Neuronal stem cell (in vitro differentiated cells): ENCODE results near the gene MAPK11.

Experiments
- DNase-seq: peaks from one replicate; pipeline ENCODE4 v3.0.0-alpha.2; 2013; ENCODE audit warnings: low spot score
- H2AFZ ChIP-seq: one replicate; pipeline ENCODE4 v1.6.1; 2013; ENCODE audit warnings: mild to moderate bottlenecking, low read length, inconsistent platforms
- H2AK5ac ChIP-seq: 2 replicates; pipeline ENCODE4 v1.6.1; 2013; ENCODE audit warnings: low read depth, mild to moderate bottlenecking, inconsistent platforms, low read length, moderate library complexity, mixed read lengths
- H2BK120ac ChIP-seq: 2 replicates; pipeline ENCODE4 v1.6.1; 2013; ENCODE audit warnings: low read depth, mild to moderate bottlenecking, inconsistent platforms, low read length, moderate library complexity, mixed read lengths
- H2BK12ac ChIP-seq: one replicate; pipeline ENCODE4 v1.6.1; 2013; ENCODE audit warnings: low read length, inconsistent platforms
- H2BK15ac ChIP-seq: 2 replicates; pipeline ENCODE4 v1.6.1; 2013; ENCODE audit warnings: mild to moderate bottlenecking, low read length, inconsistent platforms, mixed read lengths
- H2BK5ac ChIP-seq: one replicate; pipeline ENCODE4 v1.6.1; 2013; ENCODE audit warnings: inconsistent platforms, mild to moderate bottlenecking, low read length, moderate library complexity
- H3K14ac ChIP-seq: one replicate; pipeline ENCODE4 v1.6.1; 2013; ENCODE audit warnings: low read length, inconsistent platforms
- H3K18ac ChIP-seq: 2 replicates; pipeline ENCODE4 v1.6.1; 2013; ENCODE audit warnings: low read length, inconsistent platforms
- H3K23ac ChIP-seq: 2 replicates; pipeline ENCODE4 v1.6.1; 2013; ENCODE audit warnings: low read depth, mild to moderate bottlenecking, mixed read lengths, low read length, inconsistent platforms; ENCODE audit not compliant: poor library complexity
- H3K27ac ChIP-seq: replicated peaks from 3 replicates; pipeline ENCODE4 v1.5.1; 2013; ENCODE audit warnings: low read length, inconsistent platforms
- H3K27me3 ChIP-seq, 3 experiments: 2 replicates each; pipeline ENCODE4 v1.6.1; 2013; ENCODE audit warnings: low read length in 3 of 3, mild to moderate bottlenecking in 2 of 3, inconsistent platforms in 1 of 3, low read depth in 1 of 3, mixed read lengths in 1 of 3, moderate library complexity in 1 of 3; ENCODE audit not compliant: control insufficient read depth in 3 of 3, insufficient read depth in 3 of 3
- H3K36me3 ChIP-seq, 2 donors: replicated peaks in 1 of 2; 2 replicates each; pipeline ENCODE4 v1.6.1; 2013; ENCODE audit warnings: low read length in 2 of 2; ENCODE audit not compliant: control insufficient read depth in 2 of 2, insufficient read depth in 2 of 2
- H3K4ac ChIP-seq: 2 replicates; pipeline ENCODE4 v1.6.1; 2013; ENCODE audit warnings: inconsistent platforms, mild to moderate bottlenecking, low read length, moderate library complexity
- H3K4me1 ChIP-seq, 2 donors: 1 replicate in 1 of 2; 2 replicates in 1 of 2; pipeline ENCODE4 v1.6.1; 2013; ENCODE audit warnings: low read length in 2 of 2, low read depth in 1 of 2; ENCODE audit not compliant: control insufficient read depth in 2 of 2, insufficient read depth in 1 of 2
- H3K4me2 ChIP-seq: one replicate; pipeline ENCODE4 v1.6.1; 2013; ENCODE audit warnings: mild to moderate bottlenecking, low read length, inconsistent platforms; ENCODE audit not compliant: insufficient read depth, poor library complexity, severe bottlenecking
- H3K4me3 ChIP-seq, 2 donors: 2 replicates each; pipeline ENCODE4 v1.5.1; 2013; ENCODE audit warnings: low read length in 2 of 2, mild to moderate bottlenecking in 2 of 2, inconsistent platforms in 1 of 2, moderate library complexity in 1 of 2
- H3K79me1 ChIP-seq: one replicate; pipeline ENCODE4 v1.6.1; 2013; ENCODE audit warnings: low read depth, mild to moderate bottlenecking, inconsistent platforms, low read length, moderate library complexity
- H3K9ac ChIP-seq: one replicate; pipeline ENCODE4 v1.6.1; 2013; ENCODE audit warnings: mild to moderate bottlenecking, low read depth, low read length, inconsistent platforms; ENCODE audit not compliant: poor library complexity
- H3K9me3 ChIP-seq, 2 donors: replicated peaks in 1 of 2; 2 replicates each; pipeline versions ENCODE3 to v1.6.1; 2013; ENCODE audit warnings: low read length in 2 of 2, mild to moderate bottlenecking in 2 of 2, inconsistent platforms in 1 of 2, low read depth in 1 of 2, mixed read lengths in 1 of 2, moderate library complexity in 1 of 2; ENCODE audit not compliant: control insufficient read depth in 2 of 2, insufficient read depth in 1 of 2
- H4K8ac ChIP-seq: one replicate; pipeline ENCODE4 v1.6.1; 2013; ENCODE audit warnings: low read depth, mild to moderate bottlenecking, inconsistent platforms, low read length, moderate library complexity
- H4K91ac ChIP-seq: one replicate; pipeline ENCODE4 v1.6.1; 2013; ENCODE audit warnings: low read length, low read depth, mild to moderate bottlenecking, inconsistent platforms; ENCODE audit not compliant: poor library complexity
- WGBS, 2 donors: extraction: QIAGEN DNeasy Blood & Tissue Kit; methylation state at CpG; one replicate each; pipeline ENCODE4 v1.1.7; 2013; ENCODE audit warnings: missing lambda C conversion rate in 2 of 2, mixed read lengths in 1 of 2; ENCODE audit not compliant: insufficient read length in 2 of 2, insufficient replicate concordance in 1 of 2; ENCODE audit errors: extremely low coverage in 2 of 2; 5-methylcytosine and 5-hydroxymethylcytosine counted together

Gene MAPK11

GRCh38 chr22:50289151-50289941 is 19.2 kb upstream of the MAPK11 start:
- Histone ChIP-seq H2BK12ac (peak overlapping the region; percentile 3), H3K4me1 (peaks cover 13 to 27% of the 10 kb centered on the region in 2 donors), H3K79me1 (peaks cover 60% of the 10 kb centered on the region), H3K27ac (no peak overlapping the region), H3K4ac (no peak overlapping the region), H2AK5ac (peak overlapping the region; percentile 41), H2BK15ac (no peak overlapping the region), H2BK120ac (no peak overlapping the region), H3K36me3 (peaks cover 46 to 89% of the 10 kb centered on the region in 2 donors), H3K4me2 (no peak overlapping the region), H3K4me3 (no peak overlapping the region), H4K91ac (no peak overlapping the region), H3K14ac (peak overlapping the region; percentile 21), H3K9ac (no peak overlapping the region), H2AFZ (no peak overlapping the region), H3K27me3 (no peaks in the 10 kb centered on the region), H3K23ac (peak overlapping the region; percentile 81), H3K9me3 (no peaks in the 10 kb centered on the region), H2BK5ac (peak overlapping the region; percentile 82), H3K18ac (no peak overlapping the region), H4K8ac (no peak overlapping the region)
- WGBS, 2 donors = no CpG with 5 or more reads among the region's 57 CpGs
- no peak for DNase-seq

- Histone ChIP-seq H4K91ac (no peak overlapping the region), H2BK12ac (no peak overlapping the region), H4K8ac (no peak overlapping the region), H2AK5ac (peak overlapping the region; percentile 37), H3K18ac (no peak overlapping the region), H2BK15ac (no peak overlapping the region), H3K9ac (no peak overlapping the region), H3K36me3 (peaks cover 55 to 92% of the 10 kb centered on the region in 2 donors), H3K27ac (no peak overlapping the region), H3K4me1 (peaks cover 0 to 15% of the 10 kb centered on the region in 2 donors), H3K14ac (no peak overlapping the region), H3K4me2 (no peak overlapping the region), H3K23ac (peak overlapping the region; percentile 20), H3K27me3 (no peaks in the 10 kb centered on the region), H3K4ac (no peak overlapping the region), H2AFZ (no peak overlapping the region), H3K4me3 (no peak overlapping the region), H2BK5ac (peak overlapping the region; percentile 66), H2BK120ac (no peak overlapping the region), H3K9me3 (no peaks in the 10 kb centered on the region), H3K79me1 (peaks cover 56% of the 10 kb centered on the region)
- WGBS, 2 donors = no CpG with 5 or more reads among the region's 31 CpGs
- no peak for DNase-seq
Observed at GRCh38 chr22:50287731-50288130, 17.6 kb upstream of the MAPK11 start.

GRCh38 chr22:50286701-50287318 is 16.6 kb upstream of the MAPK11 start:
- Histone ChIP-seq H3K4me2 (no peak overlapping the region), H2AFZ (no peak overlapping the region), H2AK5ac (no peak overlapping the region), H4K8ac (peak overlapping the region; percentile 43), H2BK5ac (no peak overlapping the region), H3K9me3 (no peaks in the 10 kb centered on the region), H3K4me1 (peaks cover 0 to 10% of the 10 kb centered on the region in 2 donors), H3K4me3 (peak overlapping the region in 1 of 2 donors; percentile 20), H3K4ac (no peak overlapping the region), H3K23ac (peak overlapping the region; percentile 80), H2BK12ac (no peak overlapping the region), H3K27me3 (no peaks in the 10 kb centered on the region), H3K18ac (no peak overlapping the region), H4K91ac (no peak overlapping the region), H3K9ac (no peak overlapping the region), H3K79me1 (peaks cover 51% of the 10 kb centered on the region), H2BK15ac (no peak overlapping the region), H3K36me3 (peaks cover 58 to 93% of the 10 kb centered on the region in 2 donors), H3K14ac (peak overlapping the region; percentile 21), H2BK120ac (no peak overlapping the region), H3K27ac (no peak overlapping the region)
- DNase-seq = no peak
- WGBS, 2 donors = no CpG with 5 or more reads among the region's 40 CpGs

- H3K27me3 ChIP-seq = no peaks in the 10 kb centered on the region
- H3K36me3 ChIP-seq = peaks cover 62 to 93% of the 10 kb centered on the region in 2 donors
- peaks cover 45% of the 10 kb centered on the region for H3K79me1 ChIP-seq
- H3K9me3 ChIP-seq = no peaks in the 10 kb centered on the region
- no peak for DNase-seq
- H2BK15ac ChIP-seq = no peak overlapping the region
- no peak overlapping the region for H3K9ac ChIP-seq
- H3K4ac ChIP-seq = no peak overlapping the region
- no peak overlapping the region for H4K8ac ChIP-seq
- peak overlapping the region in 1 of 2 donors; percentile 20 for H3K4me3 ChIP-seq
- H3K23ac ChIP-seq = peak overlapping the region; percentile 80
- H2BK120ac ChIP-seq = no peak overlapping the region
- no peak overlapping the region for H2AK5ac ChIP-seq
- no peak overlapping the region for H2BK5ac ChIP-seq
- H3K4me2 ChIP-seq = no peak overlapping the region
- H4K91ac ChIP-seq = no peak overlapping the region
- no peak overlapping the region for H2AFZ ChIP-seq
- no peak overlapping the region for H3K18ac ChIP-seq
- H3K14ac ChIP-seq = peak overlapping the region; percentile 21
- H3K27ac ChIP-seq = no peak overlapping the region
- peaks cover 0 to 7% of the 10 kb centered on the region in 2 donors for H3K4me1 ChIP-seq
- WGBS, 2 donors = no CpG with 5 or more reads among the region's 21 CpGs
- no peak overlapping the region for H2BK12ac ChIP-seq
Observed at GRCh38 chr22:50286275-50286674, 16.1 kb upstream of the MAPK11 start.
